Stimulated activated CD4-positive, alpha-beta T cell treated with anti-CD3 and anti-CD28 coated beads, Interleukin-4, amount 100 ng/mL, for 48 hours (primary cell): ENCODE results near the gene PRKAR2B.

ENCODE experiments used
- DNase-seq, 2 donors: peaks; one replicate each; pipeline ENCODE4 v3.0.0-alpha.2; 2020; ENCODE audit warnings: low read depth in 2 of 2

Gene PRKAR2B

GRCh38 chr7:107044347-107045194 lies at the start of gene PRKAR2B:
Gene PRKAR2B (plus strand): TSS chr7:107044705. CDS start chr7:107044908, 203 bp downstream.
- DNase-seq = peak; percentile 28 to 34

- DNase-seq = no peak
These were observed 49.7 kb upstream of the PRKAR2B start for GRCh38 chr7:106994833-106995232.

- DNase-seq = no peak
These were observed 46.8 kb upstream of the PRKAR2B start for GRCh38 chr7:106997487-106998271.

- DNase-seq = no peak
These were observed 45.5 kb upstream of the PRKAR2B start for GRCh38 chr7:106999023-106999422.

- DNase-seq = no peak
These were observed 43.0 kb upstream of the PRKAR2B start for GRCh38 chr7:107001490-107001889.

- no peak for DNase-seq
These were observed 42.4 kb upstream of the PRKAR2B start for GRCh38 chr7:107002126-107002525.

- DNase-seq = no peak
These were observed 41.9 kb upstream of the PRKAR2B start for GRCh38 chr7:107002529-107002998.

- no peak for DNase-seq
These were observed 37.3 kb upstream of the PRKAR2B start for GRCh38 chr7:107007007-107007891.

- no peak for DNase-seq
These were observed 36.6 kb upstream of the PRKAR2B start for GRCh38 chr7:107007892-107008287.

GRCh38 chr7:107009846-107010203 lies 34.7 kb upstream of the PRKAR2B start:
- no peak for DNase-seq

GRCh38 chr7:107012691-107013090 lies 31.8 kb upstream of the PRKAR2B start:
- no peak for DNase-seq

GRCh38 chr7:107014387-107015023 lies 30.0 kb upstream of the PRKAR2B start:
- no peak for DNase-seq

- DNase-seq = no peak
These were observed 28.2 kb upstream of the PRKAR2B start for GRCh38 chr7:107016312-107016711.

- DNase-seq = no peak
These were observed 26.4 kb upstream of the PRKAR2B start for GRCh38 chr7:107017965-107018719.

- no peak for DNase-seq
These were observed 24.1 kb upstream of the PRKAR2B start for GRCh38 chr7:107020400-107020799.

GRCh38 chr7:107021600-107021999 lies 22.9 kb upstream of the PRKAR2B start:
- no peak for DNase-seq

- no peak for DNase-seq
These were observed 20.9 kb upstream of the PRKAR2B start for GRCh38 chr7:107023522-107024151.

GRCh38 chr7:107024906-107025305 lies 19.6 kb upstream of the PRKAR2B start:
- no peak for DNase-seq

GRCh38 chr7:107025449-107026103 lies 18.9 kb upstream of the PRKAR2B start:
- DNase-seq = no peak

- DNase-seq = no peak
These were observed 18.3 kb upstream of the PRKAR2B start for GRCh38 chr7:107026166-107026565.
